IPS-15b (cell line): ENCODE results near the gene FDXR.

ENCODE experiments used
- H3K27me3 ChIP-seq: one replicate; pipeline ENCODE4 v1.6.1; 2013; ENCODE audit warnings: low read length; ENCODE audit not compliant: control insufficient read depth, insufficient read depth
- H3K36me3 ChIP-seq: one replicate; pipeline ENCODE4 v1.6.1; 2013; ENCODE audit warnings: low read length; ENCODE audit not compliant: control insufficient read depth, insufficient read depth
- H3K4me1 ChIP-seq: one replicate; pipeline ENCODE4 v1.6.1; 2013; ENCODE audit warnings: mild to moderate bottlenecking, low read length; ENCODE audit not compliant: control insufficient read depth, insufficient read depth
- H3K4me3 ChIP-seq: one replicate; pipeline ENCODE4 v1.5.1; 2013; ENCODE audit warnings: low read depth, low read length
- H3K9ac ChIP-seq: one replicate; pipeline ENCODE4 v1.6.1; 2013; ENCODE audit warnings: low read depth, mild to moderate bottlenecking, low read length
- H3K9me3 ChIP-seq: one replicate; pipeline ENCODE4 v1.6.1; 2013; ENCODE audit warnings: mild to moderate bottlenecking, low read length; ENCODE audit not compliant: control insufficient read depth, insufficient read depth

The FDXR gene

GRCh38 chr17:74850310-74850709 is 22.5 kb downstream of the FDXR start:
- H3K4me3 ChIP-seq: no peak overlapping the region
- H3K9me3 ChIP-seq: no peaks in the 10 kb centered on the region
- H3K9ac ChIP-seq: no peak overlapping the region
- no peaks in the 10 kb centered on the region for H3K4me1 ChIP-seq
- peaks cover 77% of the 10 kb centered on the region for H3K27me3 ChIP-seq
- H3K36me3 ChIP-seq: no peaks in the 10 kb centered on the region

GRCh38 chr17:74848656-74849399 is 24.0 kb downstream of the FDXR start:
- H3K9me3 ChIP-seq: no peaks in the 10 kb centered on the region
- peaks cover 71% of the 10 kb centered on the region for H3K27me3 ChIP-seq
- H3K36me3 ChIP-seq: no peaks in the 10 kb centered on the region
- no peak overlapping the region for H3K4me3 ChIP-seq
- no peaks in the 10 kb centered on the region for H3K4me1 ChIP-seq
- H3K9ac ChIP-seq: no peak overlapping the region

- Histone ChIP-seq H3K9me3 (no peaks in the 10 kb centered on the region), H3K9ac (no peak overlapping the region), H3K36me3 (no peaks in the 10 kb centered on the region), H3K27me3 (peaks cover 65% of the 10 kb centered on the region), H3K4me3 (no peak overlapping the region), H3K4me1 (no peaks in the 10 kb centered on the region)
Measured at GRCh38 chr17:74846621-74847020, 26.2 kb downstream of the FDXR start.

- Histone ChIP-seq H3K4me3 (no peak overlapping the region), H3K9ac (no peak overlapping the region), H3K9me3 (no peaks in the 10 kb centered on the region), H3K36me3 (peaks cover 4% of the 10 kb centered on the region), H3K4me1 (peaks cover 4% of the 10 kb centered on the region), H3K27me3 (peaks cover 46% of the 10 kb centered on the region)
Measured at GRCh38 chr17:74843352-74843627, 29.5 kb downstream of the FDXR start.

- no peaks in the 10 kb centered on the region for H3K9me3 ChIP-seq
- peaks cover 41% of the 10 kb centered on the region for H3K27me3 ChIP-seq
- peaks cover 4% of the 10 kb centered on the region for H3K4me1 ChIP-seq
- H3K36me3 ChIP-seq: peaks cover 4% of the 10 kb centered on the region
- no peak overlapping the region for H3K9ac ChIP-seq
- H3K4me3 ChIP-seq: peak overlapping the region; percentile 50
Measured at GRCh38 chr17:74842599-74843351, 30.0 kb downstream of the FDXR start.

GRCh38 chr17:74842146-74842598 is 30.6 kb downstream of the FDXR start:
- peak overlapping the region; percentile 50 for H3K4me3 ChIP-seq
- peaks cover 39% of the 10 kb centered on the region for H3K27me3 ChIP-seq
- H3K9me3 ChIP-seq: no peaks in the 10 kb centered on the region
- H3K9ac ChIP-seq: no peak overlapping the region
- peaks cover 6% of the 10 kb centered on the region for H3K36me3 ChIP-seq
- H3K4me1 ChIP-seq: peaks cover 4% of the 10 kb centered on the region

GRCh38 chr17:74840989-74841666 is 31.7 kb downstream of the FDXR start:
- Histone ChIP-seq H3K9ac (no peak overlapping the region), H3K4me1 (peaks cover 4% of the 10 kb centered on the region), H3K9me3 (no peaks in the 10 kb centered on the region), H3K27me3 (peaks cover 31% of the 10 kb centered on the region), H3K36me3 (peaks cover 13% of the 10 kb centered on the region), H3K4me3 (no peak overlapping the region)

GRCh38 chr17:74839990-74840852 is 32.6 kb downstream of the FDXR start:
- H3K36me3 ChIP-seq: peaks cover 16% of the 10 kb centered on the region
- peaks cover 4% of the 10 kb centered on the region for H3K4me1 ChIP-seq
- peaks cover 24% of the 10 kb centered on the region for H3K27me3 ChIP-seq
- no peak overlapping the region for H3K9ac ChIP-seq
- no peak overlapping the region for H3K4me3 ChIP-seq
- no peaks in the 10 kb centered on the region for H3K9me3 ChIP-seq

- peaks cover 4% of the 10 kb centered on the region for H3K4me1 ChIP-seq
Measured at GRCh38 chr17:74838274-74838673, 34.5 kb downstream of the FDXR start.

GRCh38 chr17:74836691-74837467 is 35.9 kb downstream of the FDXR start:
- Histone ChIP-seq H3K4me1 (peaks cover 4% of the 10 kb centered on the region), H3K9ac (no peak overlapping the region), H3K9me3 (no peaks in the 10 kb centered on the region), H3K36me3 (peaks cover 16% of the 10 kb centered on the region), H3K27me3 (peaks cover 8% of the 10 kb centered on the region), H3K4me3 (no peak overlapping the region)

More at GRCh38 chr17:74838274-74838673, 34.5 kb downstream of the FDXR start:
- no peak overlapping the region for H3K4me3 ChIP-seq
- peaks cover 9% of the 10 kb centered on the region for H3K27me3 ChIP-seq
- no peak overlapping the region for H3K9ac ChIP-seq
- H3K9me3 ChIP-seq: no peaks in the 10 kb centered on the region
- peaks cover 16% of the 10 kb centered on the region for H3K36me3 ChIP-seq
